ENCODE data around the gene SFXN4. TPM values are rescaled to one million over a fixed set of nuclear protein-coding genes. Genes with fewer than 3 reads are reported as not detected.

The SFXN4 gene
- total RNA-seq, 1 experiment from 2014 or later: 24.0 TPM

GRCh38 chr10:119131512-119132240 is 33.8 kb downstream of the SFXN4 start (continued):
- TF ChIP-seq, protein P1, sequence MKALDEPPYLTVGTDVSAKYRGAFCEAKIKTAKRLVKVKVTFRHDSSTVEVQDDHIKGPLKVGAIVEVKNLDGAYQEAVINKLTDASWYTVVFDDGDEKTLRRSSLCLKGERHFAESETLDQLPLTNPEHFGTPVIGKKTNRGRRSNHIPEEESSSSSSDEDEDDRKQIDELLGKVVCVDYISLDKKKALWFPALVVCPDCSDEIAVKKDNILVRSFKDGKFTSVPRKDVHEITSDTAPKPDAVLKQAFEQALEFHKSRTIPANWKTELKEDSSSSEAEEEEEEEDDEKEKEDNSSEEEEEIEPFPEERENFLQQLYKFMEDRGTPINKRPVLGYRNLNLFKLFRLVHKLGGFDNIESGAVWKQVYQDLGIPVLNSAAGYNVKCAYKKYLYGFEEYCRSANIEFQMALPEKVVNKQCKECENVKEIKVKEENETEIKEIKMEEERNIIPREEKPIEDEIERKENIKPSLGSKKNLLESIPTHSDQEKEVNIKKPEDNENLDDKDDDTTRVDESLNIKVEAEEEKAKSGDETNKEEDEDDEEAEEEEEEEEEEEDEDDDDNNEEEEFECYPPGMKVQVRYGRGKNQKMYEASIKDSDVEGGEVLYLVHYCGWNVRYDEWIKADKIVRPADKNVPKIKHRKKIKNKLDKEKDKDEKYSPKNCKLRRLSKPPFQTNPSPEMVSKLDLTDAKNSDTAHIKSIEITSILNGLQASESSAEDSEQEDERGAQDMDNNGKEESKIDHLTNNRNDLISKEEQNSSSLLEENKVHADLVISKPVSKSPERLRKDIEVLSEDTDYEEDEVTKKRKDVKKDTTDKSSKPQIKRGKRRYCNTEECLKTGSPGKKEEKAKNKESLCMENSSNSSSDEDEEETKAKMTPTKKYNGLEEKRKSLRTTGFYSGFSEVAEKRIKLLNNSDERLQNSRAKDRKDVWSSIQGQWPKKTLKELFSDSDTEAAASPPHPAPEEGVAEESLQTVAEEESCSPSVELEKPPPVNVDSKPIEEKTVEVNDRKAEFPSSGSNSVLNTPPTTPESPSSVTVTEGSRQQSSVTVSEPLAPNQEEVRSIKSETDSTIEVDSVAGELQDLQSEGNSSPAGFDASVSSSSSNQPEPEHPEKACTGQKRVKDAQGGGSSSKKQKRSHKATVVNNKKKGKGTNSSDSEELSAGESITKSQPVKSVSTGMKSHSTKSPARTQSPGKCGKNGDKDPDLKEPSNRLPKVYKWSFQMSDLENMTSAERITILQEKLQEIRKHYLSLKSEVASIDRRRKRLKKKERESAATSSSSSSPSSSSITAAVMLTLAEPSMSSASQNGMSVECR (CRISPR knock-in tag; IDR thresholded peaks at IDR 0.05; ENCODE audit: borderline replicate concordance): no peak
- TF ChIP-seq, protein P2, sequence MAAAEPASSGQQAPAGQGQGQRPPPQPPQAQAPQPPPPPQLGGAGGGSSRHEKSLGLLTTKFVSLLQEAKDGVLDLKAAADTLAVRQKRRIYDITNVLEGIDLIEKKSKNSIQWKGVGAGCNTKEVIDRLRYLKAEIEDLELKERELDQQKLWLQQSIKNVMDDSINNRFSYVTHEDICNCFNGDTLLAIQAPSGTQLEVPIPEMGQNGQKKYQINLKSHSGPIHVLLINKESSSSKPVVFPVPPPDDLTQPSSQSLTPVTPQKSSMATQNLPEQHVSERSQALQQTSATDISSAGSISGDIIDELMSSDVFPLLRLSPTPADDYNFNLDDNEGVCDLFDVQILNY (CRISPR knock-in tag; IDR thresholded peaks at IDR 0.05): no peak
- TF ChIP-seq ZBTB43 (CRISPR knock-in tag; IDR thresholded peaks at IDR 0.05) (no peak), RELA (CRISPR knock-in tag; IDR thresholded peaks at IDR 0.05; ENCODE audit: borderline replicate concordance) (no peak), ZNF512 (CRISPR knock-in tag; IDR thresholded peaks at IDR 0.05; ENCODE audit: borderline replicate concordance) (no peak), CREM (CRISPR knock-in tag; IDR thresholded peaks at IDR 0.05) (no peak)

DNA sequence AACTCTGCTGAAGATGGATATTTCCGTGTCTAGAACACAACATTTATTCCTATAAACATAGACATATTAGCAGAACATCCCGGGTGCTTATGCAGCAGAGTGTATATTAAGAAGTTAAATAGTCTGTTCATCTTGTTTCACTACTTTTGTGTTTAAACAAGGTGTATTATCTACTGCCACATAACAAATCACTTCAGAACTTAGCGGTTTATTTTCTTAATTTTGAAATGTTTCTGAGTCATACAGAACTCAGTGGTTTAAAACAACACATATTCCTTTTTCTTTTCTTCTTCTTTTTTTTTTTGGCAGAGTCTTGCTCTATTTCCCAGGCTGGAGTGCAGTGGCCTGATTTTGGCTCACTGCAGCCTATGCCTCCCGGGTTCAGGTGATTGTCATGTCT is 35.8 kb downstream of the SFXN4 start:
- POLR2A ChIA-PET: interaction anchor here (0.6 kb wide), 1 partner anchor 13 kb away, joined by 7 read pairs; no protein-coding TSS in a partner anchor
- H3K27me3 Mint-ChIP-seq (ENCODE audit: low read depth): no peaks in the 10 kb centered on the region
- DNase-seq (ENCODE audit: low spot score): no peak
- no peak for TF ChIP-seq ZNF219 (CRISPR knock-in tag; IDR thresholded peaks at IDR 0.05; ENCODE audit: borderline replicate concordance)
- H3K4me3 Mint-ChIP-seq: no peak overlapping the region
- H3K4me1 Mint-ChIP-seq: no peaks in the 10 kb centered on the region
- ATAC-seq: no peak
- H3K36me3 Mint-ChIP-seq: peaks cover 60% of the 10 kb centered on the region
- CTCF ChIA-PET: interaction anchor here (0.6 kb wide), 1 partner anchor 561 kb away, joined by 3 read pairs; no protein-coding TSS in a partner anchor
- no peak overlapping the region for H3K27ac Mint-ChIP-seq
- H3K9me3 Mint-ChIP-seq: 0 out of 2 replicates have a peak, but pooled peaks cover 4% of the 10 kb centered on the region

GRCh38 chr10:119125942-119126341 is 39.6 kb downstream of the SFXN4 start:
- no peak for DNase-seq (ENCODE audit: low spot score)
- Mint-ChIP-seq H3K36me3 (peaks cover 55% of the 10 kb centered on the region), H3K9me3 (0 out of 2 replicates have a peak, but pooled peaks cover 4% of the 10 kb centered on the region), H3K4me3 (no peak overlapping the region), H3K27ac (no peak overlapping the region), H3K4me1 (no peaks in the 10 kb centered on the region), H3K27me3 (ENCODE audit: low read depth) (no peaks in the 10 kb centered on the region)
- CTCF ChIA-PET: no interaction called here
- ATAC-seq: no peak
- POLR2A ChIA-PET: no interaction called here
- no peak for TF ChIP-seq TP53 (CRISPR knock-in tag; IDR thresholded peaks at IDR 0.05)
- TF ChIP-seq, protein P3, sequence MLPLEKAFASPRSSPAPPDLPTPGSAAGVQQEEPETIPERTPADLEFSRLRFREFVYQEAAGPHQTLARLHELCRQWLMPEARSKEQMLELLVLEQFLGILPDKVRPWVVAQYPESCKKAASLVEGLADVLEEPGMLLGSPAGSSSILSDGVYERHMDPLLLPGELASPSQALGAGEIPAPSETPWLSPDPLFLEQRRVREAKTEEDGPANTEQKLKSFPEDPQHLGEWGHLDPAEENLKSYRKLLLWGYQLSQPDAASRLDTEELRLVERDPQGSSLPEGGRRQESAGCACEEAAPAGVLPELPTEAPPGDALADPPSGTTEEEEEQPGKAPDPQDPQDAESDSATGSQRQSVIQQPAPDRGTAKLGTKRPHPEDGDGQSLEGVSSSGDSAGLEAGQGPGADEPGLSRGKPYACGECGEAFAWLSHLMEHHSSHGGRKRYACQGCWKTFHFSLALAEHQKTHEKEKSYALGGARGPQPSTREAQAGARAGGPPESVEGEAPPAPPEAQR (CRISPR knock-in tag; IDR thresholded peaks at IDR 0.05): no peak
- no peak for TF ChIP-seq FOXJ3 (CRISPR knock-in tag; IDR thresholded peaks at IDR 0.05; ENCODE audit: borderline replicate concordance)
- no peak for TF ChIP-seq CBFB (CRISPR knock-in tag; IDR thresholded peaks at IDR 0.05; ENCODE audit: low read depth)
- no peak for TF ChIP-seq USF1 (CRISPR knock-in tag; IDR thresholded peaks at IDR 0.05)
- TF ChIP-seq, protein P4, sequence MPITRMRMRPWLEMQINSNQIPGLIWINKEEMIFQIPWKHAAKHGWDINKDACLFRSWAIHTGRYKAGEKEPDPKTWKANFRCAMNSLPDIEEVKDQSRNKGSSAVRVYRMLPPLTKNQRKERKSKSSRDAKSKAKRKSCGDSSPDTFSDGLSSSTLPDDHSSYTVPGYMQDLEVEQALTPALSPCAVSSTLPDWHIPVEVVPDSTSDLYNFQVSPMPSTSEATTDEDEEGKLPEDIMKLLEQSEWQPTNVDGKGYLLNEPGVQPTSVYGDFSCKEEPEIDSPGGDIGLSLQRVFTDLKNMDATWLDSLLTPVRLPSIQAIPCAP (CRISPR knock-in tag; IDR thresholded peaks at IDR 0.05): no peak
- TF ChIP-seq, protein P5, sequence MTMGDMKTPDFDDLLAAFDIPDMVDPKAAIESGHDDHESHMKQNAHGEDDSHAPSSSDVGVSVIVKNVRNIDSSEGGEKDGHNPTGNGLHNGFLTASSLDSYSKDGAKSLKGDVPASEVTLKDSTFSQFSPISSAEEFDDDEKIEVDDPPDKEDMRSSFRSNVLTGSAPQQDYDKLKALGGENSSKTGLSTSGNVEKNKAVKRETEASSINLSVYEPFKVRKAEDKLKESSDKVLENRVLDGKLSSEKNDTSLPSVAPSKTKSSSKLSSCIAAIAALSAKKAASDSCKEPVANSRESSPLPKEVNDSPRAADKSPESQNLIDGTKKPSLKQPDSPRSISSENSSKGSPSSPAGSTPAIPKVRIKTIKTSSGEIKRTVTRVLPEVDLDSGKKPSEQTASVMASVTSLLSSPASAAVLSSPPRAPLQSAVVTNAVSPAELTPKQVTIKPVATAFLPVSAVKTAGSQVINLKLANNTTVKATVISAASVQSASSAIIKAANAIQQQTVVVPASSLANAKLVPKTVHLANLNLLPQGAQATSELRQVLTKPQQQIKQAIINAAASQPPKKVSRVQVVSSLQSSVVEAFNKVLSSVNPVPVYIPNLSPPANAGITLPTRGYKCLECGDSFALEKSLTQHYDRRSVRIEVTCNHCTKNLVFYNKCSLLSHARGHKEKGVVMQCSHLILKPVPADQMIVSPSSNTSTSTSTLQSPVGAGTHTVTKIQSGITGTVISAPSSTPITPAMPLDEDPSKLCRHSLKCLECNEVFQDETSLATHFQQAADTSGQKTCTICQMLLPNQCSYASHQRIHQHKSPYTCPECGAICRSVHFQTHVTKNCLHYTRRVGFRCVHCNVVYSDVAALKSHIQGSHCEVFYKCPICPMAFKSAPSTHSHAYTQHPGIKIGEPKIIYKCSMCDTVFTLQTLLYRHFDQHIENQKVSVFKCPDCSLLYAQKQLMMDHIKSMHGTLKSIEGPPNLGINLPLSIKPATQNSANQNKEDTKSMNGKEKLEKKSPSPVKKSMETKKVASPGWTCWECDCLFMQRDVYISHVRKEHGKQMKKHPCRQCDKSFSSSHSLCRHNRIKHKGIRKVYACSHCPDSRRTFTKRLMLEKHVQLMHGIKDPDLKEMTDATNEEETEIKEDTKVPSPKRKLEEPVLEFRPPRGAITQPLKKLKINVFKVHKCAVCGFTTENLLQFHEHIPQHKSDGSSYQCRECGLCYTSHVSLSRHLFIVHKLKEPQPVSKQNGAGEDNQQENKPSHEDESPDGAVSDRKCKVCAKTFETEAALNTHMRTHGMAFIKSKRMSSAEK (CRISPR knock-in tag; IDR thresholded peaks at IDR 0.05; ENCODE audit: borderline replicate concordance): no peak
- no peak for TF ChIP-seq ZNF219 (CRISPR knock-in tag; IDR thresholded peaks at IDR 0.05; ENCODE audit: borderline replicate concordance)
